NB4 (cell line): ENCODE results near the gene OLFML3.
A peak's percentile ranks its signal among the peaks of the same experiment; 100 is the strongest.

ENCODE experiments used
- DNase-seq: peaks from one replicate; pipeline ENCODE4 v3.0.0; 2010; ENCODE audit warnings: low read depth
- H3K4me3 ChIP-seq: one replicate; pipeline ENCODE4 v1.5.1; 2011; ENCODE audit warnings: mild to moderate bottlenecking, low read depth, low read length, moderate library complexity
- CTCF ChIP-seq: IDR thresholded peaks from one replicate; pipeline ENCODE4 v1.5.1; 2012; ENCODE audit warnings: low read depth, low read length
- MAX ChIP-seq: IDR thresholded peaks from 2 replicates; pipeline ENCODE4 v1.6.1; 2011; ENCODE audit warnings: low read depth, low read length
- MYC ChIP-seq: IDR thresholded peaks from 2 replicates; pipeline ENCODE4 v1.6.1; 2011; ENCODE audit warnings: low read depth, low read length
- POLR2A ChIP-seq: IDR thresholded peaks from 2 replicates; pipeline ENCODE4 v1.6.1; 2011; ENCODE audit warnings: mild to moderate bottlenecking; ENCODE audit not compliant: insufficient read length; ENCODE audit errors: extremely low read depth

OLFML3 gene

GRCh38 chr1:113976609-113977278, 2.5 kb upstream of the OLFML3 start:
- TF ChIP-seq CTCF (peak; percentile 50), POLR2A (no peak)
- DNase-seq = peak; percentile 75
- H3K4me3 ChIP-seq = no peak overlapping the region

- TF ChIP-seq CTCF (no peak), POLR2A (no peak), MYC (no peak)
- peak; percentile 18 for DNase-seq
- no peak overlapping the region for H3K4me3 ChIP-seq
Observed at GRCh38 chr1:113977906-113978305, 1.4 kb upstream of the OLFML3 start.

- TF ChIP-seq MAX (no peak), CTCF (no peak), MYC (no peak), POLR2A (no peak)
- H3K4me3 ChIP-seq = no peak overlapping the region
- no peak for DNase-seq
Observed at GRCh38 chr1:113980110-113980509, 836 bp downstream of the OLFML3 start.

GRCh38 chr1:113981962-113982931, 3.0 kb downstream of the OLFML3 start:
- TF ChIP-seq POLR2A (no peak), CTCF (no peak), MYC (no peak)
- no peak overlapping the region for H3K4me3 ChIP-seq
- DNase-seq = peak; percentile 66

GRCh38 chr1:113982949-113983348, 3.7 kb downstream of the OLFML3 start:
- no peak for TF ChIP-seq CTCF
- TF ChIP-seq MAX = no peak
- TF ChIP-seq MYC = no peak
- TF ChIP-seq POLR2A = no peak
- no peak overlapping the region for H3K4me3 ChIP-seq
- no peak for DNase-seq
